Thyroid gland (tissue), 4 donors: Measurements from ENCODE around the gene NDUFC1. TPM values are rescaled to one million over a fixed set of nuclear protein-coding genes. Genes with fewer than 3 reads are reported as not detected.
A peak's percentile ranks its signal among the peaks of the same experiment; 100 is the strongest.
"Not testable (repeated sequence)": the region's sequence is repeated elsewhere in the genome, so short reads cannot be mapped to it uniquely, and the experiment has no call there.

Source experiments
- DNase-seq, 2 donors: peaks; one replicate each; pipeline ENCODE4 v3.0.0-alpha.2; 2019
- H3K27ac ChIP-seq, 3 donors: fragments of 200-600 bp; sonication (generic); 1 replicate in 2 of 3; 2 replicates in 1 of 3; pipeline ENCODE4 v1.5.1; 2016 to 2019; ENCODE audit warnings: mild to moderate bottlenecking in 1 of 3, moderate library complexity in 1 of 3
- H3K27me3 ChIP-seq: fragments of 200-600 bp; sonication (generic); one replicate; pipeline ENCODE4 v1.5.1; 2019
- H3K36me3 ChIP-seq, 2 donors: fragments of 200-600 bp; sonication (generic); one replicate each; pipeline ENCODE4 v1.5.1; 2016 to 2019
- H3K4me1 ChIP-seq, 2 donors: fragments of 200-600 bp; sonication (generic); one replicate each; pipeline ENCODE4 v1.5.1; 2017 to 2019
- H3K4me3 ChIP-seq, 3 donors: fragments of 200-600 bp; sonication (generic); replicated peaks in 1 of 3; 1 replicate in 2 of 3; 2 replicates in 1 of 3; pipeline ENCODE4 v1.5.1; 2016; ENCODE audit warnings: mild to moderate bottlenecking in 1 of 3
- H3K9me3 ChIP-seq: fragments of 200-600 bp; sonication (generic); one replicate; pipeline ENCODE4 v1.5.1; 2017
- POLR2A ChIP-seq, 2 donors: fragments of 450-650 bp; IDR thresholded peaks; one replicate each; pipeline ENCODE4 v1.6.1; 2017; ENCODE audit warnings: antibody characterized with exemption in 2 of 2, mild to moderate bottlenecking in 2 of 2, moderate library complexity in 1 of 2
- whole genome bisulfite sequencing, 2 donors: methylation state at CpG; one replicate each; pipeline ENCODE4 v1.1.5; 2017; 5-methylcytosine and 5-hydroxymethylcytosine counted together
- intact Hi-C: fragments of 100-400 bp; cut with DNase I; formaldehyde crosslinking; loops from one replicate; pipeline ENCODE4 v1.15.1; 2023
- total RNA-seq, 4 donors: library from RNA; depleted of rRNA; stranded (reverse); fragments of >200 nt; gene quantifications; one replicate each; pipeline ENCODE4 v1.2.3, GENCODE V29; 2016
- TF ChIP-seq, protein P1 (sequence below), 6 experiments: fragments of 200-600 bp in 3 of 6; fragments of 450-650 bp in 3 of 6; sonication (generic) in 3 of 6; IDR thresholded peaks; one replicate each; pipeline ENCODE4 v1.5.1; 2016 to 2019; ENCODE audit warnings: antibody characterized with exemption in 6 of 6, mild to moderate bottlenecking in 2 of 6, inconsistent platforms in 1 of 6, moderate library complexity in 1 of 6

NDUFC1 gene
- total RNA-seq, 4 donors from 2014 or later: 27.9 to 92.4 (median 53.2) TPM

DNA sequence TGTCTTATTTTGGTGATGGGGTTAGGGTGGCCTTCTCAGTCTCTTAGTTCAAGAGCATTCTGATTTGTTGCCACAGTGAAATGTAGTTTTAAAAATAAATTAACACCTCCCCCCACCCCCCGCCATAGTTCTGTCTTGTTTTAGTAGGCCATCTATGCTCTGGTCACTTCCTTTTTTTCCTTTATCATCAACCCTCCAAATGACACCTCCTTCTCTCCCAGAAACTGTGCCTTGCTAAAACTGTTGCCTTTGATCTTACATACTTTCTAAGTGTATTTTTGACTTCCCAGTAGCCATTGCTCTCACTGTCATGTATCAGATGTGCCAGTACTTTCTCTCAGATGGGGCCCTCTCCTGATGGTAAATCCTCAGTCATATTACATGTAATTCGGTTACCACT lies 14.5 kb upstream of the NDUFC1 start:
- DNase-seq: no peak
- H3K36me3 ChIP-seq: no peaks in the 10 kb centered on the region
- H3K4me1 ChIP-seq: peaks cover 27 to 32% of the 10 kb centered on the region in 2 donors
- WGBS, 2 donors: 95 to 97% methylated on average over 2 of the region's 2 CpGs
- intact Hi-C loops: no loop called here
- H3K27ac ChIP-seq: no peak overlapping the region
- no peak for TF ChIP-seq POLR2A (IDR thresholded peaks at IDR 0.05)
- TF ChIP-seq, protein P1, sequence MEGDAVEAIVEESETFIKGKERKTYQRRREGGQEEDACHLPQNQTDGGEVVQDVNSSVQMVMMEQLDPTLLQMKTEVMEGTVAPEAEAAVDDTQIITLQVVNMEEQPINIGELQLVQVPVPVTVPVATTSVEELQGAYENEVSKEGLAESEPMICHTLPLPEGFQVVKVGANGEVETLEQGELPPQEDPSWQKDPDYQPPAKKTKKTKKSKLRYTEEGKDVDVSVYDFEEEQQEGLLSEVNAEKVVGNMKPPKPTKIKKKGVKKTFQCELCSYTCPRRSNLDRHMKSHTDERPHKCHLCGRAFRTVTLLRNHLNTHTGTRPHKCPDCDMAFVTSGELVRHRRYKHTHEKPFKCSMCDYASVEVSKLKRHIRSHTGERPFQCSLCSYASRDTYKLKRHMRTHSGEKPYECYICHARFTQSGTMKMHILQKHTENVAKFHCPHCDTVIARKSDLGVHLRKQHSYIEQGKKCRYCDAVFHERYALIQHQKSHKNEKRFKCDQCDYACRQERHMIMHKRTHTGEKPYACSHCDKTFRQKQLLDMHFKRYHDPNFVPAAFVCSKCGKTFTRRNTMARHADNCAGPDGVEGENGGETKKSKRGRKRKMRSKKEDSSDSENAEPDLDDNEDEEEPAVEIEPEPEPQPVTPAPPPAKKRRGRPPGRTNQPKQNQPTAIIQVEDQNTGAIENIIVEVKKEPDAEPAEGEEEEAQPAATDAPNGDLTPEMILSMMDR (IDR thresholded peaks at IDR 0.05): no peak
- no peaks in the 10 kb centered on the region for H3K9me3 ChIP-seq
- H3K27me3 ChIP-seq: no peaks in the 10 kb centered on the region
- no peak overlapping the region for H3K4me3 ChIP-seq

DNA sequence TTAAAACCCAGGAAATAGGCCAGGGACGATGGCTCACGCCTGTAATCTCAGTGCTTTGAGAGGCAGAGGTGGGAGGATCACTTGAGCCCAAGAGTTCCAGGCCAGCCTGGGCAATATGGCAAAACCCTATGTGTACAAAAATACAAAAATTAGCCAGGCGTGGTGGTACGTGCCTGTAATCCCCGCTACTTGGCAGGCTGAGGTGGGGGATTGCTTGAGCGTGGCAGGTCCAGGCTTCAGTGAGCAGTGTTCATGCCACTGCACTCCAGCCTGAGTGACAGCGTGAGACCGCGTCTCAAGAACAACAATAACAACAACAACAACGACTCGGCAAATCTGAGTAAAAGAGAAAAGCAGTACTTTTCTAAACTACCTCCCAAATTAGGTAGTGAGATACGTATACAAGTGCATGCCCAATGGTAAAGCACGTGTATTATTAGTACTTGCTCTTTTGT lies 13.0 kb upstream of the NDUFC1 start:
- Histone ChIP-seq H3K4me3 (no peak overlapping the region), H3K4me1 (peaks cover 31 to 32% of the 10 kb centered on the region in 2 donors), H3K27ac (peak overlapping the region; percentile 26 to 54 (median 37)), H3K27me3 (no peaks in the 10 kb centered on the region), H3K36me3 (no peaks in the 10 kb centered on the region), H3K9me3 (no peaks in the 10 kb centered on the region)
- intact Hi-C loops: no loop called here
- TF ChIP-seq POLR2A (IDR thresholded peaks at IDR 0.05): no peak
- TF ChIP-seq, protein P1 (IDR thresholded peaks at IDR 0.05): no peak
- peak; percentile 82 to 89 for DNase-seq
- WGBS, 2 donors: 37 to 48% methylated on average over 13 of the region's 13 CpGs

DNA sequence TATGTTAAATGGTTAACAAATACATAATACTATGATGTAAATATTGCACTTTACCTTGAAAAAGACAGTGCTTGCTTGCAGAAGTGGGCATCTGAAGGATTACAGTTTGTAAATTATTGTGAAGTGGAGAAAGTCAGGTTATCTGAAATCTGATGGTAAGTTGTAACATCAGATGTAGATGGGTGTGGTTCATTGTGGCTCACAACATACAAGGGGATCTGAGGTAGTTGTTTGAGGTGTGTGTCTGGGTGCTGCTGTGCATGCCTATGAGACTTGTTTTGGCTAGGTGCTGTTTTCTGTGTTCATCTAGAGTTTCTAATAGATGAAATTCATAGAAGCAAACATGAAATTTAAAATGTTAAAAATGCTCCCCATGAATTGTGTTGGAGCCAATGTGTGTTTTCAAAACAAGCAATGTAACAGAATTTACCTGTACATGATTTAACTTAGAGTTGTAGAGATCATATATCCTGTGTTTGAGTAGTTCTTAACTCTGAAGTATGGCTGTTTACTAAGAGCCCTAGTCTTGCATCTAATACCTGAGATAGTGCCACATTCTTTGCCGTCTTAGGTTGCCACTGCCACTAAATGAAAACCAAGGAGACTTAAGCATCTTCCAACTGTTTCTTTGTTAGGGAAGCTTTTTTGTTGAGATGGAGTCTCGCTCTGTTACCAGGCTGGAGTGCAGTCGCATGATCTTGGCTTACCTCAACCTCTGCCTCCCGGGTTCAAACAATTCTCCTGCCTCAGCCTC lies 11.9 kb upstream of the NDUFC1 start:
- Histone ChIP-seq H3K27me3 (no peaks in the 10 kb centered on the region), H3K9me3 (no peaks in the 10 kb centered on the region), H3K4me3 (no peak overlapping the region), H3K36me3 (no peaks in the 10 kb centered on the region), H3K4me1 (peaks cover 26 to 32% of the 10 kb centered on the region in 2 donors), H3K27ac (peak overlapping the region in 1 of 3 donors; percentile 54)
- intact Hi-C loops: no loop called here
- 93% methylated on average over 4 of the region's 4 CpGs for WGBS, 2 donors
- no peak for DNase-seq
- TF ChIP-seq, protein P1 (IDR thresholded peaks at IDR 0.05): no peak
- TF ChIP-seq POLR2A (IDR thresholded peaks at IDR 0.05): no peak

DNA sequence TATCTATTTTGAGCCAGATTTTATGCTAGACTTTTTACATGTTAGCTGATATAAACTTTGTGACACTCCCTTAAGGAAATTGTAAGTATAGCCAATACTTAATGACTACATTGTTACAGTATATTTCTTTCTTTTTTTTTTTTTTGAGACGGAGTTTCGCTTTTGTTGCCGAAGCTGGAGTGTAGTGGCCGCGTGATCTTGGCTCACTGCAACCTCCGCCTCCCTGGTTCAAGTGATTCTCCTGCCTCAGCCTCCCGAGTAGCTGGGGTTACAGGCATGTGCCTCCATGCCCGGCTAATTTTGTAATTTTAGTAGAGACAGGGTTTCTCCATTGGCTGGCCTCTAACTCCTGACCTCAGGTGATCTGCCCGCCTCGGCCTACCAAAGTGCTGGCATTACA lies 11.1 kb upstream of the NDUFC1 start:
- H3K36me3 ChIP-seq, intact Hi-C loops, H3K4me3 ChIP-seq, H3K9me3 ChIP-seq, DNase-seq, H3K27me3 ChIP-seq: not testable (repeated sequence)
- Histone ChIP-seq H3K4me1 (peaks cover 26 to 32% of the 10 kb centered on the region in 2 donors), H3K27ac (peak overlapping the region in 2 of 3 donors; percentile 27 to 51)
- WGBS, 2 donors: 92 to 93% methylated on average over 10 of the region's 10 CpGs

DNA sequence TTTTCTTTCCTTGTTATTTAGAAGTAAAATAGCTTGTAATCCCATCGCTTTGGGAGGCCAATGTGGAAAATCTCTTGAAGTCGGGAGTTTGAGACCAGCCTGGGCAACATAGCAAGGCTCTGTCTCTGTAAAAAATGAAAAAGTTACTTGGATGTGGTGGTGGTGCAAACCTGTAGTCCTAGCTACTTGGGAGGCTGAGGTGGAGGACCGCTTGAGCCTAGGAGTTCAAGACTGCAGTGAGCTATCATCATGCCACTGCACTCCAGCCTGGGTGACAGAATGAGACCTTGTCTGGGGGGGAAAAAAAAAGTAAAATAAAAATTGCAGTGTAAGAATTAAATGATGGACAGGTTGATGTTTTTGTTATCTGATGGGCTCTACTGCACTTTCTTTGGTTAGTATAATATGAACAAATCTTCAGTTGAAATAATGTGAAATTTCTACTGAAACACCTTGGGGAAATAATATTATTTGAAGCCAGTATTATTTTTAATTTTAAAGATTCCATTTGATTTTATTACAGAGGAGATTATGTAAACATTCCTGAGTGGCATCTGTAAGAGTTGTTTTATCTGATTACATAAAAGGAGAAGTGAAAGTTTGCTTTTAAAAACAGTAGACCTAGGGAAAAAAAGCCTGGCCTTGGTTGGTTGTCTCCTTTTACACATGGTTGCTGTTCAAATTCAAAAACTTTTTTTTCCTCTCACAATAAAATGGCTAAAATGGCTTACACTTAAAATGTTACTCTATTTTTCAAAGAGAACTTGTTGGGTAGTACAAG lies 10.5 kb upstream of the NDUFC1 start:
- no peaks in the 10 kb centered on the region for H3K9me3 ChIP-seq
- no peak for TF ChIP-seq POLR2A (IDR thresholded peaks at IDR 0.05)
- TF ChIP-seq, protein P1 (IDR thresholded peaks at IDR 0.05): no peak
- H3K4me1 ChIP-seq: peaks cover 26 to 32% of the 10 kb centered on the region in 2 donors
- WGBS, 2 donors: 82 to 96% methylated on average over 3 of the region's 3 CpGs
- no peak overlapping the region for H3K4me3 ChIP-seq
- no peak for DNase-seq
- H3K36me3 ChIP-seq: no peaks in the 10 kb centered on the region
- peak overlapping the region in 2 of 3 donors; percentile 27 to 51 for H3K27ac ChIP-seq
- intact Hi-C loops: no loop called here
- no peaks in the 10 kb centered on the region for H3K27me3 ChIP-seq
